SK-N-SH treated with all-trans-retinoic acid at 6 μM for 48 hours (cell line): ENCODE data around the gene ZFAND3.

ENCODE experiments used
- ATAC-seq: fragments of 200-7000 bp; cut with Tn5 transposase; 3 replicates; pipeline ENCODE4 v1.9.1; 2020; ENCODE audit warnings: mild to moderate bottlenecking, moderate library complexity
- ARNTL ChIP-seq: fragments of 450-650 bp; formaldehyde crosslinking; IDR thresholded peaks from 2 replicates; pipeline ENCODE4 v1.5.0; 2020; ENCODE audit warnings: low read depth, mild to moderate bottlenecking, moderate library complexity, borderline replicate concordance
- BACH2 ChIP-seq: fragments of 250-450 bp; sonication (Bioruptor Pico); IDR thresholded peaks from 2 replicates; pipeline ENCODE4 v1.9.0; 2021; ENCODE audit warnings: mild to moderate bottlenecking, borderline replicate concordance
- CREB5 ChIP-seq: fragments of 250-450 bp; sonication (Bioruptor Pico); IDR thresholded peaks from 2 replicates; pipeline ENCODE4 v1.5.1; 2020; ENCODE audit warnings: low read depth, mild to moderate bottlenecking, moderate library complexity
- CSDC2 ChIP-seq: fragments of 250-450 bp; sonication (Bioruptor Pico); IDR thresholded peaks from 2 replicates; pipeline ENCODE4 v1.5.0; 2020; ENCODE audit warnings: mild to moderate bottlenecking, moderate library complexity
- ESRRG ChIP-seq: fragments of 250-450 bp; sonication (Bioruptor Pico); IDR thresholded peaks from 2 replicates; pipeline ENCODE4 v1.6.1; 2021; ENCODE audit warnings: mild to moderate bottlenecking
- GLIS3 ChIP-seq: fragments of 250-450 bp; sonication (Bioruptor Pico); IDR thresholded peaks from 2 replicates; pipeline ENCODE4 v1.5.0; 2020; ENCODE audit warnings: mild to moderate bottlenecking, moderate library complexity
- ISL1 ChIP-seq: fragments of 250-450 bp; sonication (Bioruptor Pico); IDR thresholded peaks from 2 replicates; pipeline ENCODE4 v2.1.2; 2022; ENCODE audit warnings: mild to moderate bottlenecking, moderate library complexity
- OSR1 ChIP-seq: fragments of 250-450 bp; sonication (Bioruptor Pico); IDR thresholded peaks from 2 replicates; pipeline ENCODE4 v1.8.0; 2022; ENCODE audit warnings: moderate library complexity, mild to moderate bottlenecking, inconsistent platforms
- PATZ1 ChIP-seq: fragments of 250-450 bp; sonication (Bioruptor Pico); IDR thresholded peaks from 2 replicates; pipeline ENCODE4 v1.8.0; 2020; ENCODE audit warnings: mild to moderate bottlenecking, moderate library complexity, borderline replicate concordance
- PPARA ChIP-seq: fragments of 250-450 bp; sonication (Bioruptor Pico); IDR thresholded peaks from 2 replicates; pipeline ENCODE4 v1.5.0; 2020; ENCODE audit warnings: mild to moderate bottlenecking, borderline replicate concordance
- RARB ChIP-seq: fragments of 250-450 bp; sonication (Bioruptor Pico); IDR thresholded peaks from 2 replicates; pipeline ENCODE4 v1.8.0; 2021; ENCODE audit warnings: mild to moderate bottlenecking, moderate library complexity
- SNAI2 ChIP-seq: fragments of 250-450 bp; sonication (Bioruptor Pico); IDR thresholded peaks from 2 replicates; pipeline ENCODE4 v1.5.0; 2020; ENCODE audit warnings: mild to moderate bottlenecking, moderate library complexity
- TCF4 ChIP-seq: fragments of 250-450 bp; sonication (Bioruptor Pico); IDR thresholded peaks from 2 replicates; pipeline ENCODE4 v1.8.0; 2021; ENCODE audit warnings: mild to moderate bottlenecking, moderate library complexity, borderline replicate concordance
- TOX ChIP-seq: fragments of 250-450 bp; sonication (Bioruptor Pico); IDR thresholded peaks from 2 replicates; pipeline ENCODE4 v1.8.0; 2021; ENCODE audit warnings: mild to moderate bottlenecking, moderate library complexity, borderline replicate concordance
- ZFP30 ChIP-seq: fragments of 450-650 bp; formaldehyde crosslinking; IDR thresholded peaks from 2 replicates; pipeline ENCODE4 v1.5.0; 2022; ENCODE audit warnings: mild to moderate bottlenecking, moderate library complexity
- ZNF565 ChIP-seq: fragments of 450-650 bp; formaldehyde crosslinking; conservative IDR thresholded peaks from 2 replicates; pipeline ENCODE4 v1.5.0; 2020; ENCODE audit warnings: low read depth, mild to moderate bottlenecking, moderate library complexity
- ZNF70 ChIP-seq: fragments of 450-650 bp; formaldehyde crosslinking; IDR thresholded peaks from 2 replicates; pipeline ENCODE4 v1.5.0; 2020; ENCODE audit warnings: mild to moderate bottlenecking, moderate library complexity
- ZNF8 ChIP-seq: fragments of 450-650 bp; formaldehyde crosslinking; IDR thresholded peaks from 2 replicates; pipeline ENCODE4 v1.5.0; 2020; ENCODE audit warnings: mild to moderate bottlenecking, moderate library complexity
- TF ChIP-seq, protein P1 (sequence below): fragments of 250-450 bp; sonication (Bioruptor Pico); IDR thresholded peaks from 2 replicates; pipeline ENCODE4 v1.5.1; 2021; ENCODE audit warnings: mild to moderate bottlenecking, moderate library complexity
- TF ChIP-seq, protein P2 (sequence below): fragments of 250-450 bp; sonication (Bioruptor Pico); IDR thresholded peaks from 2 replicates; pipeline ENCODE4 v1.8.0; 2021; ENCODE audit warnings: low read depth, mild to moderate bottlenecking, moderate library complexity, borderline replicate concordance

ZFAND3 gene

DNA sequence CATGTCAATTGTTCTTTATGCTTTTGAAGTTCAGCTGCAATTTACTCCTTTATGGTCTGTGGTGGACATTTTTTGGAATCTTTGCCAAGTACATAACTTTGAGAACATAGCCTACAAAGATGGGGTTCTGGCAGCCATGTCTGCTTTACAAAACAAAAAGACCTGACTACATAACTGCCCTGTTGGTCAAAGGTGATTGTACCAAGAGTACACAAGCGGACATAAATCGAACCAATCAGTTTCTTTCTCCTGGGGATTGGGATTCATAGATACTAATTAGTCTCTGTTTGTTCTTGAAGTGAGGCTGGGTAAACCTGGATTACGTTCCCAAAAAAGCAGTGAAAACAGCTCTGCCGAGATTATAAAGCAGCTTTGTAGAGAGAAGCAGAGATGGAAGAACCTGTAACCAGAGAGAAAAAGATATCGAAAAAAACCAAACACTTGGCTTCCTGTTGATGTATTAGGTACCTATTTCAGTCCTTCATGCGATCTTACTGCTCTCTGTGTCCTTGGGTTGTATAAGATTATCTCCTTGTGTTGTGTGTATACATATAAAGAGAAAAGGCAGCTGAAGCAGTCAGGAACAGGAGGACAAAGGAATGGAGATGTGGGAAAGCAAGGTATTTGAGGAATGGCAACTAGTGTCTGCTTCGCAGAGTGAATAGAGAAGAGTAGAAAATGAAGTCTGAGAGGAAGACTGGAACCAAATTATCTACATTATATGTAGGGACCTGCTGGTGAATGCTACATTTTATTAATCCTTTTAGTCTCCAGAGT lies 2.7 kb upstream of the ZFAND3 start:
- no peak for ATAC-seq
- TF ChIP-seq RARB (CRISPR knock-in tag), result no peak
- no peak for TF ChIP-seq ISL1 (CRISPR knock-in tag)
- TF ChIP-seq CREB5 (CRISPR knock-in tag), result no peak
- TF ChIP-seq ESRRG (CRISPR knock-in tag), result no peak
- TF ChIP-seq ZNF8 (CRISPR knock-in tag), result no peak
- TF ChIP-seq PPARA (CRISPR knock-in tag), result no peak
- TF ChIP-seq PATZ1, result no peak
- no peak for TF ChIP-seq ZFP30
- no peak for TF ChIP-seq TOX (CRISPR knock-in tag)
- no peak for TF ChIP-seq TCF4 (CRISPR knock-in tag)
- TF ChIP-seq ARNTL (CRISPR knock-in tag), result no peak
- TF ChIP-seq BACH2, result no peak
- TF ChIP-seq SNAI2, result no peak
- no peak for TF ChIP-seq ZNF70 (CRISPR knock-in tag)
- TF ChIP-seq CSDC2 (CRISPR knock-in tag), result no peak
- TF ChIP-seq, all 23 proteins: peak for 0

DNA sequence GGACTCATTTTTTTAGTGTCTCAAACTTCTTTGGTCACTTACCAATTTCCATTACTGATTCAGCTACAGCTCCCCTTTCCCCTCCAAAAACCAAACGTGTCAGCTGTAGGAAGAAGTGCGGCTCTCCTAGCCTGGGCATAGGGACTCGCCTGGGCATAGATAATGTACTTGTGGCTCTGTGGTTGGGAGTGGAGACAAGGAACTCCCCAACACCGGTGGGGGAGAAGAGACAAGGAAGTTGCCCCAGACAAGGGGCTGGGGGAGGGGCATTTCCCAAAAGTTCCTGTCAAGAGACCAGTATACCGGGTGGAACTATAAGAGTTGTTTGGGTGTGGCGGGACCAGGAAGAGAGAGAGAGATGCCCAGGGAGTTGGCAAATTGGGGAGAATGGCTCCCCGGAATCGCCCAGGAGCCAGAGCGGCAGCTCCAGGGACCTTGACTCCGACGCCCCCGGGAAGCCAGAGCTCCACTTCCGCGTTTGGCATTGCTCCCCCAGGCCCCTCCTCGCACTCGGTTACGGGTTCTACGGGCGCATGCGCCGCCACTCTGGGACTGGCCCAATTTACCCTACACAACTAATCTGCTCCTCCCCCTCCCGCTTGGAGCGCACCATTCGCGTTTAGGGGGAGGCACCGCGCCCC lies 871 bp upstream of the ZFAND3 start:
- ATAC-seq, result peak; percentile 82
- TF ChIP-seq, protein P1, sequence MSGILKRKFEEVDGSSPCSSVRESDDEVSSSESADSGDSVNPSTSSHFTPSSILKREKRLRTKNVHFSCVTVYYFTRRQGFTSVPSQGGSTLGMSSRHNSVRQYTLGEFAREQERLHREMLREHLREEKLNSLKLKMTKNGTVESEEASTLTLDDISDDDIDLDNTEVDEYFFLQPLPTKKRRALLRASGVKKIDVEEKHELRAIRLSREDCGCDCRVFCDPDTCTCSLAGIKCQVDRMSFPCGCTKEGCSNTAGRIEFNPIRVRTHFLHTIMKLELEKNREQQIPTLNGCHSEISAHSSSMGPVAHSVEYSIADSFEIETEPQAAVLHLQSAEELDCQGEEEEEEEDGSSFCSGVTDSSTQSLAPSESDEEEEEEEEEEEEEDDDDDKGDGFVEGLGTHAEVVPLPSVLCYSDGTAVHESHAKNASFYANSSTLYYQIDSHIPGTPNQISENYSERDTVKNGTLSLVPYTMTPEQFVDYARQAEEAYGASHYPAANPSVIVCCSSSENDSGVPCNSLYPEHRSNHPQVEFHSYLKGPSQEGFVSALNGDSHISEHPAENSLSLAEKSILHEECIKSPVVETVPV, result no peak
- TF ChIP-seq TOX (CRISPR knock-in tag) (no peak), PATZ1 (no peak; the same call in 1 of the 2 replicates), OSR1 (CRISPR knock-in tag) (no peak), TCF4 (CRISPR knock-in tag) (no peak), RARB (CRISPR knock-in tag) (no peak), BACH2 (no peak)

DNA sequence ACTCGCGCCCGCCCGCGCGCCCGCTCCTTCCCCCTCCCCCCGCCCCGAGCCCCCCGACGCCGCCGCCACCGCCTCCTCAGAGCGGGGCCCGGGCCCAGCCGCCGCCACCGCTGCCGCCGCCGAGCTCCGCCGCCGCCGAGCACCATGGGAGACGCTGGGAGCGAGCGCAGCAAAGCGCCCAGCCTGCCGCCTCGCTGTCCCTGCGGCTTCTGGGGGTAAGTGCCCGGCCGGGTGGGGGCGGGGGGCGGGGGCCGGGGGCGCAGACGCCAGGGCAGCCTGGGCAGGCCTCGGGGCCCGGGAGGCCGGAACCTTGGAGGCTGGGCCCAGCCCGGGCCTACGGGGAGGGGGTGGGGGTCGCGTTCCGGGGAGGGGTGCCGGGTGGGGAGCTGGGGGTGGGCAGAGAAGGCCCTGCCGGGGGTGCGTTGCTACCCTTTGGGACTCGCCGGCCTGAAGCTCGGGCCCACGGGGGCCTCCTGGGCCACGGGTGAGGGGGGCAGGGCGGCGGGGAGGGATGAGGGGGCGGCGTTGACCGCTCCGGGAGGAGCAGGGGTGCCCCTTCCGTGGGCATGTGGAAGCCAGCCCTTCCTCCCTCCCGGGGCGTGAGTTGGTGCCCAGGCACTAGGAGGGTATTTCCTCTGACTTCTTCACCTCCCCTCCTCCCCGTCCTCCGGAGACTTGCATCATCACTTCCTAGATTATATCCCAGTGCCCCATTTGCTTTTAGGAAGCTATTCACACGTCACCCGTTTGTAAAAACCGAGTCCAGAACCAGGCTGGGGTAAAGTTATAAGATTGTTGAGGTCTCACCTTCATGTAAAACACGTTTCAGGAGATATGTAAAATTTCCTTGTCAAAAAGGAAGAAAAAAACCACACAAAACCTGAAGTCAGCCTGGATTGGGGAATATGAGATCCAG lies 533 bp downstream of the ZFAND3 start:
- TF ChIP-seq, protein P2, sequence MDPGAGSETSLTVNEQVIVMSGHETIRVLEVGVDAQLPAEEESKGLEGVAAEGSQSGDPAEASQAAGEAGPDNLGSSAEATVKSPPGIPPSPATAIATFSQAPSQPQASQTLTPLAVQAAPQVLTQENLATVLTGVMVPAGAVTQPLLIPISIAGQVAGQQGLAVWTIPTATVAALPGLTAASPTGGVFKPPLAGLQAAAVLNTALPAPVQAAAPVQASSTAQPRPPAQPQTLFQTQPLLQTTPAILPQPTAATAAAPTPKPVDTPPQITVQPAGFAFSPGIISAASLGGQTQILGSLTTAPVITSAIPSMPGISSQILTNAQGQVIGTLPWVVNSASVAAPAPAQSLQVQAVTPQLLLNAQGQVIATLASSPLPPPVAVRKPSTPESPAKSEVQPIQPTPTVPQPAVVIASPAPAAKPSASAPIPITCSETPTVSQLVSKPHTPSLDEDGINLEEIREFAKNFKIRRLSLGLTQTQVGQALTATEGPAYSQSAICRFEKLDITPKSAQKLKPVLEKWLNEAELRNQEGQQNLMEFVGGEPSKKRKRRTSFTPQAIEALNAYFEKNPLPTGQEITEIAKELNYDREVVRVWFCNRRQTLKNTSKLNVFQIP (CRISPR knock-in tag), result no peak
- TF ChIP-seq BACH2, result no peak
- no peak for TF ChIP-seq TOX (CRISPR knock-in tag)
- TF ChIP-seq CSDC2 (CRISPR knock-in tag), result no peak
- no peak for TF ChIP-seq ZNF565
- no peak for TF ChIP-seq CREB5 (CRISPR knock-in tag)
- no peak for TF ChIP-seq ARNTL (CRISPR knock-in tag)
- TF ChIP-seq ISL1 (CRISPR knock-in tag), result no peak
- TF ChIP-seq GLIS3, result no peak
- peak; percentile 11 for ATAC-seq
